AG10803 (cell line): ENCODE measurements around the gene SLAMF1.
A peak's percentile ranks its signal among the peaks of the same experiment; 100 is the strongest.

Experiments
- DNase-seq: peaks from one replicate; pipeline ENCODE4 v3.0.0; 2010; ENCODE audit warnings: low read depth
- H3K4me3 ChIP-seq: 2 replicates; pipeline ENCODE4 v1.5.1; 2011; ENCODE audit warnings: mild to moderate bottlenecking, low read length, control low read depth
- CTCF ChIP-seq: conservative IDR thresholded peaks from 2 replicates; pipeline ENCODE4 v1.5.1; 2011; ENCODE audit warnings: mild to moderate bottlenecking, low read length, control low read depth, inconsistent platforms

Gene SLAMF1

GRCh38 chr1:160607011-160607671 is 39.7 kb downstream of the SLAMF1 start:
- peak; percentile 76 for DNase-seq
- no peak overlapping the region for H3K4me3 ChIP-seq
- peak; percentile 83 for TF ChIP-seq CTCF

DNA sequence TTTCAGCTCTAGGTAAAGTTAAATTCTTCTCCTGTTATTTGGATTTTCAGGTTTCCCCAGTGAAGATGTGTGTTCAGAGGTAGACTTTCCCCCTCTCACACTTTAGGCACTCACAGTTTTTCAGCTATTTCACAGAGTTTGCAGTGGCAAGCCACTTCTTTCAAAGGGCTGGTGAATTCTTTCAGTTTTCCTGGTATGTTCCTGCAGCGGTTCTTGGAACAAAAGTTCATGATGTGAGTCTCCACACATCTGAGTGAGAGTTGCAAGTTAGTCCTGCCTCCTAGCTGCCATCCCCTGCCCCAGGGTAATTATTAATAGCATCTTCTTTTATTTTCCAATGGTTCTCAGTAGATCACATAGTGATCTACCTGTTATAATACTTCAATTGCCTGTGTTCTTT is 40.2 kb downstream of the SLAMF1 start:
- H3K4me3 ChIP-seq: no peak overlapping the region
- no peak for DNase-seq
- TF ChIP-seq CTCF: no peak

DNA sequence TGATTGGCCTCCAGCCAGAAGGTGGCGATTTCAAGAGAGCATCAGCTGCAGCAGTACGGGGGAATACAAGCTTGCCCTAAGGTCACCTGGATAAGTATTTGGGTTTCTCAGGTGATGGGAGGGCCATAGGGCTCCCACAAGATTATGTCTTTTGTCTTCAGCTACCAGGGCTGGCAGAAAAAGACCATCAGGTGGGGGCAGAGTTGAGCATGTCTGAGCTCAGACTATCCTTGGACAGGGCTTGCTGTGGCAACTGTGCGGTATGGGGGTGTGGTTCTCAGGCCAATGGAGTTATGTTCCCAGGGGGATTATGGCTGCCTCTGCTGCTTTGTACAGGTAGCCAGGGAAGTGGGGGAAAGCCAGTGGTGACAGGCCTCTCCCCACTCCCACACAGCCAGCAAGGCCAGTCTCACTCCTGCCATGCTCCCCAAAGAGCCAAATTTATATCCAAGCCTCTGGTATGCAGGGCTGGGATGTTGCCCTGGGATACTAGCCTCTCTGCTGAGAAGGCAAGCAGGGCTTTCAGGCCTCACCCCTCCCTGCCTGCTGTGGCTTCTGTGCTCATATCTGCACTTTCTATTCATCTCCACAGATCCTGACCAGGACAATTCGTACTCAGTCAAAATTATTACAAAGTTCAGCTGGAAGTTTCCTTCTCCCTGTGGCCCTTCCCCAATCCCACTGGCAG is 40.9 kb downstream of the SLAMF1 start:
- no peak for TF ChIP-seq CTCF
- H3K4me3 ChIP-seq: no peak overlapping the region
- DNase-seq: no peak

- no peak for DNase-seq
- no peak for TF ChIP-seq CTCF
- no peak overlapping the region for H3K4me3 ChIP-seq
These were observed 41.6 kb downstream of the SLAMF1 start for GRCh38 chr1:160605205-160605604.

- H3K4me3 ChIP-seq: no peak overlapping the region
- no peak for DNase-seq
- TF ChIP-seq CTCF: no peak
These were observed 49.1 kb downstream of the SLAMF1 start for GRCh38 chr1:160597705-160598104.

- no peak for DNase-seq
- no peak overlapping the region for H3K4me3 ChIP-seq
- no peak for TF ChIP-seq CTCF
These were observed 49.8 kb downstream of the SLAMF1 start for GRCh38 chr1:160597051-160597450.

GRCh38 chr1:160590488-160590887 is 56.4 kb downstream of the SLAMF1 start:
- TF ChIP-seq CTCF: no peak
- DNase-seq: no peak
- H3K4me3 ChIP-seq: no peak overlapping the region
